PC-3 (cell line): ENCODE results near the gene TP63. TPM values are rescaled to one million over a fixed set of nuclear protein-coding genes. Genes with fewer than 3 reads are reported as not detected.
A peak's percentile ranks its signal among the peaks of the same experiment; 100 is the strongest.

Experiments
- ATAC-seq: fragments of 200-7000 bp; cut with Tn5 transposase; 2 replicates; pipeline ENCODE4 v1.9.1; 2020; ENCODE audit warnings: mild to moderate bottlenecking, moderate library complexity
- BruUV-seq: library from RNA; stranded (reverse); fragments of 400-500 nt; replicated peaks from 2 replicates; lab custom pipeline; 2021; lab: Mats Ljungman, UMichigan
- CTCF ChIA-PET: fragments of 300-600 bp; sonication (Branson Sonifier 250); formaldehyde crosslinking; loops from one replicate; lab custom pipeline; 2022; ENCODE audit warnings: antibody characterized with exemption; lab: Charles Lee
- POLR2A ChIA-PET: fragments of 300-600 bp; sonication (Branson Sonifier 250); formaldehyde crosslinking; loops from one replicate; lab custom pipeline; 2022; ENCODE audit warnings: antibody characterized with exemption; ENCODE audit not compliant: unreplicated experiment; lab: Charles Lee
- DNase-seq: peaks from one replicate; pipeline ENCODE4 v3.0.0-alpha.2; 2015
- H2AFZ ChIP-seq: fragments of 300-600 bp; sonication (generic); 2 replicates; pipeline ENCODE4 v1.6.0; 2016; ENCODE audit warnings: antibody characterized with exemption, low read length
- H3F3A ChIP-seq: fragments of 300-600 bp; sonication (generic); one replicate; pipeline ENCODE4 v1.6.0; 2017; ENCODE audit warnings: antibody characterized with exemption, low read length, control low read depth, mild to moderate bottlenecking; ENCODE audit not compliant: unreplicated experiment
- H3K27ac ChIP-seq: fragments of 300-600 bp; sonication (generic); 2 replicates; pipeline ENCODE4 v1.5.1; 2016; ENCODE audit warnings: mild to moderate bottlenecking, low read length
- H3K27me3 ChIP-seq: fragments of 300-600 bp; sonication (generic); 2 replicates; pipeline ENCODE4 v1.6.1; 2016; ENCODE audit warnings: low read length, mixed read lengths
- H3K36me3 ChIP-seq: fragments of 300-600 bp; sonication (generic); 2 replicates; pipeline ENCODE4 v1.6.1; 2016; ENCODE audit warnings: low read depth, mixed run types, low read length, mixed read lengths
- H3K4me1 ChIP-seq: fragments of 300-600 bp; sonication (generic); 2 replicates; pipeline ENCODE4 v1.5.1; 2016; ENCODE audit warnings: low read length; ENCODE audit not compliant: insufficient read depth
- H3K4me2 ChIP-seq: fragments of 300-600 bp; sonication (generic); 2 replicates; pipeline ENCODE4 v1.6.0; 2016; ENCODE audit warnings: low read length
- H3K4me3 ChIP-seq: fragments of 300-600 bp; sonication (generic); 2 replicates; pipeline ENCODE4 v1.5.1; 2016; ENCODE audit warnings: mild to moderate bottlenecking, low read length, mixed read lengths
- H3K79me2 ChIP-seq: fragments of 300-600 bp; sonication (generic); 2 replicates; pipeline ENCODE4 v1.6.1; 2017; ENCODE audit warnings: low read length, mixed read lengths
- H3K9ac ChIP-seq: fragments of 300-600 bp; sonication (generic); 2 replicates; pipeline ENCODE4 v1.6.0; 2016; ENCODE audit warnings: mild to moderate bottlenecking, low read length
- H3K9me2 ChIP-seq: fragments of 300-600 bp; sonication (generic); replicated peaks from 2 replicates; pipeline ENCODE4 v1.6.1; 2016; ENCODE audit warnings: mixed run types, low read length, mixed read lengths
- H3K9me3 ChIP-seq: fragments of 300-600 bp; sonication (generic); 2 replicates; pipeline ENCODE4 v1.6.1; 2016; ENCODE audit warnings: low read length, mixed read lengths
- H4K20me1 ChIP-seq: fragments of 300-600 bp; sonication (generic); 2 replicates; pipeline ENCODE4 v1.6.1; 2016; ENCODE audit warnings: low read length, mixed read lengths
- EZH2 ChIP-seq: fragments of 300-600 bp; sonication (generic); IDR thresholded peaks from one replicate; pipeline ENCODE4 v1.6.1; 2017; ENCODE audit warnings: antibody characterized with exemption, mild to moderate bottlenecking, low read length; ENCODE audit not compliant: unreplicated experiment
- EZH2phosphoT487 ChIP-seq: fragments of 300-600 bp; sonication (generic); IDR thresholded peaks from 2 replicates; pipeline ENCODE4 v1.6.1; 2018; ENCODE audit warnings: mild to moderate bottlenecking, antibody characterized with exemption, low read length, borderline replicate concordance
- intact Hi-C: fragments of 100-400 bp; cut with micrococcal nuclease; formaldehyde crosslinking; loops from 2 replicates; pipeline ENCODE4 v1.9.0; 2023
- total RNA-seq: library from RNA; depleted of rRNA; stranded (reverse); fragments of >200 nt; gene quantifications from 2 replicates; pipeline ENCODE4 v1.2.3, GENCODE V29; 2014
- TF ChIP-seq, protein P1 (sequence below): fragments of 300-600 bp; sonication (generic); conservative IDR thresholded peaks from 2 replicates; pipeline ENCODE4 v1.5.1; 2017; ENCODE audit warnings: antibody characterized with exemption, low read depth, mild to moderate bottlenecking, low read length

Gene TP63
- total RNA-seq, 1 experiment from 2014 or later = 0.29 TPM

DNA sequence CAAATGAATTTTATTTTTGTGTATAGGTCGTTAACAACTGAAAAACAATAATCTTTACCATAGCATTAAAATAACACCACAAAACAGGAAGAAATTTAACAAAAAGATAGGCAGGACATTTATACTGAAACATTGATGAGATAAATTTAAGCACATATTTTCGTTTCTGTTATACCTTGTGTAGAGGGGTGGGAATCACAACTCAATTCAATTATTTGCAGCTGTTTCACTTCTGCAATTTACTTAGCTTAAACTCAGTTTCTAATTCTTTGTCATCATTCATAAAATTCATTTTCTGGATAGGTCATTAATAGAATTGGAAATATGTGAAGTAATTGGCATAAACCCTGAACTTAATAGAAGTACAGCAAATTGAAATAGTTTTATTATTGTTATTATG is 42.3 kb downstream of the TP63 start:
- Histone ChIP-seq H3K4me3 (no peak overlapping the region), H3K4me2 (no peak overlapping the region), H3K27ac (no peak overlapping the region), H4K20me1 (no peaks in the 10 kb centered on the region), H3K79me2 (no peaks in the 10 kb centered on the region), H3K4me1 (peaks cover 12% of the 10 kb centered on the region), H3K27me3 (no peaks in the 10 kb centered on the region), H3F3A (no peaks in the 10 kb centered on the region), H3K36me3 (no peaks in the 10 kb centered on the region), H3K9ac (no peak overlapping the region), H3K9me2 (no peaks in the 10 kb centered on the region), H2AFZ (no peak overlapping the region), H3K9me3 (no peaks in the 10 kb centered on the region)
- ChIA-PET POLR2A (no interaction called here), CTCF (no interaction called here)
- no TSS peak for BruUV-seq
- no peak for ATAC-seq
- TF ChIP-seq, protein P1, sequence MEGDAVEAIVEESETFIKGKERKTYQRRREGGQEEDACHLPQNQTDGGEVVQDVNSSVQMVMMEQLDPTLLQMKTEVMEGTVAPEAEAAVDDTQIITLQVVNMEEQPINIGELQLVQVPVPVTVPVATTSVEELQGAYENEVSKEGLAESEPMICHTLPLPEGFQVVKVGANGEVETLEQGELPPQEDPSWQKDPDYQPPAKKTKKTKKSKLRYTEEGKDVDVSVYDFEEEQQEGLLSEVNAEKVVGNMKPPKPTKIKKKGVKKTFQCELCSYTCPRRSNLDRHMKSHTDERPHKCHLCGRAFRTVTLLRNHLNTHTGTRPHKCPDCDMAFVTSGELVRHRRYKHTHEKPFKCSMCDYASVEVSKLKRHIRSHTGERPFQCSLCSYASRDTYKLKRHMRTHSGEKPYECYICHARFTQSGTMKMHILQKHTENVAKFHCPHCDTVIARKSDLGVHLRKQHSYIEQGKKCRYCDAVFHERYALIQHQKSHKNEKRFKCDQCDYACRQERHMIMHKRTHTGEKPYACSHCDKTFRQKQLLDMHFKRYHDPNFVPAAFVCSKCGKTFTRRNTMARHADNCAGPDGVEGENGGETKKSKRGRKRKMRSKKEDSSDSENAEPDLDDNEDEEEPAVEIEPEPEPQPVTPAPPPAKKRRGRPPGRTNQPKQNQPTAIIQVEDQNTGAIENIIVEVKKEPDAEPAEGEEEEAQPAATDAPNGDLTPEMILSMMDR = no peak
- TF ChIP-seq EZH2 = no peak
- TF ChIP-seq EZH2phosphoT487 = no peak
- intact Hi-C loops = no loop called here
- DNase-seq = no peak

DNA sequence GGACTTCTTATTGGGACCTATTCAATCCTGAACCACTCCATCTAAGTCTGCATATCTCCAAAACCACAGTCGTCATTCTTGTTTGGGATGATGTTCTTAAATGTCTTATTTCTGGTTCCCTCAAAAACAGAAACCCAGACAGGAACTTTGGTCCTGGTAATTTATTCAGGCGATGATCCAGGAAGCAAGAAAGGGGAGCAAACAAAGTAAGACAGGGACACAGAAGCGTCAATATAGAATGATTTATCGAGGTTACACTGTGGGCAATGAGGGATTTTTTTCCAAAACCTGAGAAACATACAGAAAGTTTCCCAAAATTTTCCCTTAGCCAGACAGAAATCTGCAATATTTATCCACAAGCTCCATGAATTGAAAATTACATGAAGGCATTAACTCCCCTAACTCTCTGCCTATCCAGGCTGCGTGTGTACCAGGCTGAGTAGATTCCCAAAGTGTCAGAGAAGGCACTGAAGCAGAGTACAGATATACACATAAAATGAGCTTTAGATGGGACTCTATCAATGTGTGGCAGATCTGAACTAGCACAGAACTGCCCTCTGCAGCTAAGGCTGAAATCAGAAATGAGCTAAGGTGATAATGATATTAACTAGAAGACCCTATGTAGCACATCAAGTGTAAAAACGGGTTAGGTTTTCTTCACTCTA is 43.2 kb downstream of the TP63 start:
- Histone ChIP-seq H3K4me2 (no peak overlapping the region), H3K9me2 (no peaks in the 10 kb centered on the region), H3K79me2 (no peaks in the 10 kb centered on the region), H4K20me1 (no peaks in the 10 kb centered on the region), H3K27ac (no peak overlapping the region), H3K9ac (no peak overlapping the region), H3K27me3 (no peaks in the 10 kb centered on the region), H3K4me1 (peaks cover 12% of the 10 kb centered on the region), H2AFZ (0 out of 2 replicates have a peak overlapping the region, but pooled peaks have one; percentile 24), H3K36me3 (no peaks in the 10 kb centered on the region), H3K9me3 (no peaks in the 10 kb centered on the region), H3F3A (no peaks in the 10 kb centered on the region), H3K4me3 (no peak overlapping the region)
- no peak for ATAC-seq
- no peak for DNase-seq
- TF ChIP-seq, protein P1 = no peak
- TF ChIP-seq EZH2phosphoT487 = no peak
- TF ChIP-seq EZH2 = no peak
- ChIA-PET POLR2A (interaction anchor here (0.9 kb wide), 1 partner anchor 228 kb away, joined by 3 read pairs; no protein-coding TSS in a partner anchor), CTCF (interaction anchor here (0.6 kb wide), 1 partner anchor 209 kb away, joined by 3 read pairs; no protein-coding TSS in a partner anchor)
- intact Hi-C loops = no loop called here
- BruUV-seq = no TSS peak

DNA sequence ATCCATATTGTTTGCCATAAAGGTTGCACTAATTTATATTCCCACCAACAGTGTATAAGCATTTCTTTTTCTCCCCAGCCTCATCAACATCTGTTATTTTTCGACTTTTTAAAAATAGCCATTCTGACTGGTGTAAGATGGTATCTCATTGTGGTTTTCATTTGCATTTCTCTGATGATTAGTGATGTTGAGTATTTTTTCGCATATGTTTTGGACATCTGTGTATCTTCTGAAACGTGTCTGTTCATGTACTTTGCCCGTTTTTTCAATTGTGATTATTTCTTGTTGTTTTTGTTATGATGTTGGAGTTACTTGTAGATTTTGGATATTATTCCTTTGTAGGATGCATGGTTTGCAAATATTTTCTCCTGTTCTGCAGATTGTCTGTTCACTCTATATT is 46.5 kb downstream of the TP63 start:
- no TSS peak for BruUV-seq
- H3K27ac ChIP-seq = no peak overlapping the region
- H3F3A ChIP-seq = no peaks in the 10 kb centered on the region
- ChIA-PET POLR2A (no interaction called here), CTCF (no interaction called here)
- H3K27me3 ChIP-seq = no peaks in the 10 kb centered on the region
- no peaks in the 10 kb centered on the region for H3K79me2 ChIP-seq
- no peak overlapping the region for H3K4me2 ChIP-seq
- H3K4me1 ChIP-seq = peaks cover 15% of the 10 kb centered on the region
- H3K9ac ChIP-seq = no peak overlapping the region
- H3K36me3 ChIP-seq = no peaks in the 10 kb centered on the region
- intact Hi-C loops = no loop called here
- H3K9me2 ChIP-seq = no peaks in the 10 kb centered on the region
- TF ChIP-seq, protein P1 = no peak
- no peak for TF ChIP-seq EZH2
- no peak for TF ChIP-seq EZH2phosphoT487
- no peaks in the 10 kb centered on the region for H4K20me1 ChIP-seq
- H3K9me3 ChIP-seq = no peaks in the 10 kb centered on the region
- DNase-seq (no peak), ATAC-seq (no peak)
- no peak overlapping the region for H2AFZ ChIP-seq
- no peak overlapping the region for H3K4me3 ChIP-seq
